ENCODE results near the gene MAMLD1. TPM values are rescaled to one million over a fixed set of nuclear protein-coding genes. Genes with fewer than 3 reads are reported as not detected.

The MAMLD1 gene
- total and polyA plus RNA-seq, 7 donors = under 0.01 to 6.4 (median 1.2) TPM

DNA sequence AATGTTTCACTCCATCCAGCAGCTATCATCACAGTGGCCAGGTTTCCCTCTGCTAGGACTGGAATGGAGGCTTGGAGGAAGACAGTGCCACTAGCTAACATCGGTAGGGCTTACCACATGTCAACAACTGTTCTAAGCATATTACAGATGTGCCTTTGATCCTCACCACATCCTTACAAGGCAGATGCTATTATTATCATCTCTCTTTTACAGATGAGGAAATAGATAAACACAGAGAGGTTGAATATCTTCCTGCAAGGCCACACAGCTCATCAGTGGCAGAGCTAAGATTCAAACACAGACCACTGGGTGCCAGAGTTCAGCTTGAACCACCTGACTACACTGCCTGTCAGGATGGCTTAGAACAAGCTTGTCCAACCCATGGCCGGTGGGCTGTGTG, 47.4 kb downstream of the MAMLD1 start:
- H3K9me3 ChIP-seq = no peaks in the 10 kb centered on the region
- WGBS, 2 donors = 53 to 87% methylated on average over 2 of the region's 2 CpGs
- intact Hi-C loops (cut with DNase I) = no loop called here
- no peaks in the 10 kb centered on the region for H3K4me1 ChIP-seq
- no peak for TF ChIP-seq POLR2AphosphoS5 (IDR thresholded peaks at IDR 0.05)
- TF ChIP-seq, protein P1, sequence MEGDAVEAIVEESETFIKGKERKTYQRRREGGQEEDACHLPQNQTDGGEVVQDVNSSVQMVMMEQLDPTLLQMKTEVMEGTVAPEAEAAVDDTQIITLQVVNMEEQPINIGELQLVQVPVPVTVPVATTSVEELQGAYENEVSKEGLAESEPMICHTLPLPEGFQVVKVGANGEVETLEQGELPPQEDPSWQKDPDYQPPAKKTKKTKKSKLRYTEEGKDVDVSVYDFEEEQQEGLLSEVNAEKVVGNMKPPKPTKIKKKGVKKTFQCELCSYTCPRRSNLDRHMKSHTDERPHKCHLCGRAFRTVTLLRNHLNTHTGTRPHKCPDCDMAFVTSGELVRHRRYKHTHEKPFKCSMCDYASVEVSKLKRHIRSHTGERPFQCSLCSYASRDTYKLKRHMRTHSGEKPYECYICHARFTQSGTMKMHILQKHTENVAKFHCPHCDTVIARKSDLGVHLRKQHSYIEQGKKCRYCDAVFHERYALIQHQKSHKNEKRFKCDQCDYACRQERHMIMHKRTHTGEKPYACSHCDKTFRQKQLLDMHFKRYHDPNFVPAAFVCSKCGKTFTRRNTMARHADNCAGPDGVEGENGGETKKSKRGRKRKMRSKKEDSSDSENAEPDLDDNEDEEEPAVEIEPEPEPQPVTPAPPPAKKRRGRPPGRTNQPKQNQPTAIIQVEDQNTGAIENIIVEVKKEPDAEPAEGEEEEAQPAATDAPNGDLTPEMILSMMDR (IDR thresholded peaks at IDR 0.05) = no peak
- no peak for TF ChIP-seq POLR2A (IDR thresholded peaks at IDR 0.05)
- TF ChIP-seq EP300 (IDR thresholded peaks at IDR 0.05) = no peak
- H3K27me3 ChIP-seq = no peaks in the 10 kb centered on the region
- no peak for DNase-seq
- no peaks in the 10 kb centered on the region for H3K36me3 ChIP-seq
- H3K27ac ChIP-seq = no peak overlapping the region
- H3K4me3 ChIP-seq = no peak overlapping the region

DNA sequence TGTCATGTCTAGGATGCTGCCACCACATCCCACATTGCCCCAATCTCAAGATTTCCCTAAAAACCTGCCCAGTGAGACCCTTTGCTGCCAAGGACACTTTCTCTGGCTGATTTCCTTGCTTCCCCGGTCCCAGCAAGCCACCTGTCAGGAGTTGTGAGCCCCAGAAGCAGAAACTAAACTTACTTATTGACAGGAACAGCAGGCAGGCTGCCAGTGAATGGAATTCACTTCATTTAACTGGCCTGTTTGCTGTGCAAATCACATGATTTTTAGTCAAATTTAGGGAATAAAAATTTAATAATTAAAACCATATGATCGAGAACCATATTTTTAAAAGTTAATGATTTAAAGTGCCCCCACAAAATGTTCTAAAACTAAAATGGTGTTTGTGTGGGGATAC, 48.5 kb downstream of the MAMLD1 start:
- TF ChIP-seq POLR2AphosphoS5 (IDR thresholded peaks at IDR 0.05) (no peak), EP300 (IDR thresholded peaks at IDR 0.05) (no peak), POLR2A (IDR thresholded peaks at IDR 0.05) (no peak)
- TF ChIP-seq, protein P1 (IDR thresholded peaks at IDR 0.05) = no peak
- no peaks in the 10 kb centered on the region for H3K27me3 ChIP-seq
- no peak for DNase-seq
- H3K9me3 ChIP-seq = no peaks in the 10 kb centered on the region
- intact Hi-C loops (cut with DNase I) = no loop called here
- WGBS, 2 donors = 77 to 83% methylated on average over 2 of the region's 2 CpGs
- H3K4me1 ChIP-seq = no peaks in the 10 kb centered on the region
- H3K4me3 ChIP-seq = no peak overlapping the region
- H3K36me3 ChIP-seq = no peaks in the 10 kb centered on the region
- no peak overlapping the region for H3K27ac ChIP-seq

DNA sequence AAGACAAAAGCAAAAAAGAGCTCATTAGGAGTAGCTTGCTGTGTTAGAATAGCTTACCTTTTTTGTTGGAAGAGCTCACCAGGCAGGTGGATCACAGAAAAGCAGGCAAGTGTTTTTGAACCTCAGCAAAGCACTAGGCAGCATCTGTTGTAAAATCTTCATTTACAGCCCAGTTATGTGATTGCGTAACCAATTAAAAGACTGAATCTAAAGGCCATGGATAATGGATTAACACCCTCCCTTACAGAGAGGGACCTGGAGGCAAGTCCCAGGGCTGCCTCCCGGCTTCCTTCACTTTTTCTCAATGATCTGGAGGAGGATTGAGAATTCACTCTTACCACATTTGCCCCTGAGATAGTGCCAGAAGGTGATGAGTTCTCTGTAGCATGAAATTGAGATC, 51.1 kb downstream of the MAMLD1 start:
- H3K27me3 ChIP-seq = no peaks in the 10 kb centered on the region
- H3K36me3 ChIP-seq = no peaks in the 10 kb centered on the region
- no peak for DNase-seq
- H3K27ac ChIP-seq = no peak overlapping the region
- WGBS, 2 donors = 57 to 75% methylated on average over 2 of the region's 2 CpGs
- H3K4me3 ChIP-seq = no peak overlapping the region
- intact Hi-C loops (cut with DNase I) = no loop called here
- no peaks in the 10 kb centered on the region for H3K9me3 ChIP-seq
- no peak for TF ChIP-seq POLR2AphosphoS5 (IDR thresholded peaks at IDR 0.05)
- TF ChIP-seq, protein P1 (IDR thresholded peaks at IDR 0.05) = no peak
- TF ChIP-seq POLR2A (IDR thresholded peaks at IDR 0.05) = no peak
- no peak for TF ChIP-seq EP300 (IDR thresholded peaks at IDR 0.05)
- H3K4me1 ChIP-seq = no peaks in the 10 kb centered on the region

DNA sequence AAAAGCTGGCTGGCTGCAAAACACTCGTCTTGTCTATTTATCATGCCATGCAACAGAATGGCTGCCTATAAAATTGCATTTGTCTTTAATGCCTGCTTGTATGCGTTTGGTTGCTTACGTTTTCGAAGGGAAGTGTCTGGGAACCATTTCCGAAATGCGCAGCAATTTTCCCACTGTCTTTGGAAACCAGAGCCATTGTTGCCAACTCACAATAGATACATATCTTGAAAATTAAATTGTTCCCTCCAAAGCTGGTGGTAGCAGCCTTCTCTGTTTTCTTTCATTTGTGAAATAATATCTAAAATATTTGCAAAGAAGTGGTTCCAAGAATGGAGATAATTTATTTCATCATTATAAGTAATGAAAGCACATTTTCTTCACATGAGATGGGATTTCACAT, 53.4 kb downstream of the MAMLD1 start:
- Histone ChIP-seq H3K36me3 (no peaks in the 10 kb centered on the region), H3K4me3 (no peak overlapping the region), H3K27ac (no peak overlapping the region), H3K27me3 (no peaks in the 10 kb centered on the region), H3K4me1 (peaks cover 0 to 3% (median 0%) of the 10 kb centered on the region in 4 donors), H3K9me3 (no peaks in the 10 kb centered on the region)
- intact Hi-C loops (cut with DNase I) = no loop called here
- DNase-seq = no peak
- TF ChIP-seq, protein P1 (IDR thresholded peaks at IDR 0.05) = no peak
- TF ChIP-seq POLR2A (IDR thresholded peaks at IDR 0.05) (no peak), POLR2AphosphoS5 (IDR thresholded peaks at IDR 0.05) (no peak), EP300 (IDR thresholded peaks at IDR 0.05) (no peak)
- 91% methylated on average over 6 of the region's 6 CpGs for WGBS, 2 donors

DNA sequence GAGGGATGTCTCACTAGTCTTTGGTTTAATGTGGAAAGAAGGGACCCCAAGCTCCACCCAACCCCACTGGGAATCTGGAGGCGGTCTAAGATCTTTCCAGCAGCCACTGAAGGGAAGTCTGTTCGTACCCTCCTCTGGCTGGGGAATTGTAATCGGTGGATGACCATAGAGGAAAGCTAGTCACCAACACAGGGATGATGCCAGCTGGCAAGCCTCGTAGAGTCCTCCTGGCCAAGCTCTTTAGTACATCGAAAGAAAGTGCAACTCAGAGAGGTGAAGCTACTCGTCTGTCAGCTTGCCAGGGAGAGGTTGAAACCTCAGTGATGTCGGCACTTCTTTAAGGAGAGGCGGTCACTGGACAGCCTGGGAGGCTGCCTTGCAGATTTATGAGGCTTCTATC, 58.7 kb downstream of the MAMLD1 start:
- peaks cover 0 to 12% (median 0%) of the 10 kb centered on the region in 4 donors for H3K4me1 ChIP-seq
- TF ChIP-seq, protein P1 (IDR thresholded peaks at IDR 0.05) = no peak
- TF ChIP-seq POLR2A (IDR thresholded peaks at IDR 0.05) (no peak), EP300 (IDR thresholded peaks at IDR 0.05) (no peak), POLR2AphosphoS5 (IDR thresholded peaks at IDR 0.05) (no peak)
- DNase-seq = no peak
- intact Hi-C loops (cut with DNase I) = no loop called here
- no peak overlapping the region for H3K27ac ChIP-seq
- no peaks in the 10 kb centered on the region for H3K36me3 ChIP-seq
- H3K27me3 ChIP-seq = no peaks in the 10 kb centered on the region
- H3K9me3 ChIP-seq = no peaks in the 10 kb centered on the region
- H3K4me3 ChIP-seq = no peak overlapping the region
- WGBS, 2 donors = 72 to 74% methylated on average over 8 of the region's 8 CpGs
